Smooth muscle cell (in vitro differentiated cells): ENCODE measurements around the gene SEC31B. TPM values are rescaled to one million over a fixed set of nuclear protein-coding genes. Genes with fewer than 3 reads are reported as not detected.

Experiments used
- DNase-seq: peaks from one replicate; lab custom pipeline; 2025; ENCODE audit not compliant: unreplicated experiment; lab: John Stamatoyannopoulos, UW
- H2AFZ ChIP-seq: fragments of 200-600 bp; sonication (generic); 2 replicates; pipeline ENCODE4 v1.6.0; 2016; ENCODE audit warnings: antibody characterized with exemption, low read depth, mild to moderate bottlenecking
- H3F3A ChIP-seq: fragments of 200-600 bp; sonication (generic); 2 replicates; pipeline ENCODE4 v1.6.0; 2017; ENCODE audit warnings: antibody characterized with exemption, low read depth
- H3K27ac ChIP-seq: fragments of 200-600 bp; sonication (generic); 2 replicates; pipeline ENCODE4 v1.5.1; 2016; ENCODE audit warnings: low read depth, mild to moderate bottlenecking
- H3K27me3 ChIP-seq: fragments of 200-600 bp; sonication (generic); 2 replicates; pipeline ENCODE4 v1.6.1; 2016; ENCODE audit warnings: low read depth, mild to moderate bottlenecking
- H3K36me3 ChIP-seq: fragments of 200-600 bp; sonication (generic); 2 replicates; pipeline ENCODE4 v1.5.1; 2016; ENCODE audit warnings: low read depth
- H3K4me1 ChIP-seq: fragments of 200-600 bp; sonication (generic); 2 replicates; pipeline ENCODE4 v1.5.1; 2016; ENCODE audit warnings: low read depth
- H3K4me2 ChIP-seq: fragments of 200-600 bp; sonication (generic); 2 replicates; pipeline ENCODE4 v1.6.0; 2016; ENCODE audit warnings: mild to moderate bottlenecking
- H3K4me3 ChIP-seq: fragments of 200-600 bp; sonication (generic); 2 replicates; pipeline ENCODE4 v1.5.1; 2016; ENCODE audit warnings: mild to moderate bottlenecking
- H3K79me2 ChIP-seq: fragments of 200-600 bp; sonication (generic); 2 replicates; pipeline ENCODE4 v1.6.0; 2016; ENCODE audit warnings: low read depth, mild to moderate bottlenecking
- H3K9ac ChIP-seq: fragments of 200-600 bp; sonication (generic); 2 replicates; pipeline ENCODE4 v1.6.0; 2016; ENCODE audit warnings: low read depth
- H3K9me3 ChIP-seq: fragments of 200-600 bp; sonication (generic); replicated peaks from 2 replicates; pipeline ENCODE4 v1.5.1; 2016; ENCODE audit warnings: low read depth
- H4K20me1 ChIP-seq: fragments of 200-600 bp; sonication (generic); 2 replicates; pipeline ENCODE4 v1.6.0; 2016; ENCODE audit warnings: low read depth
- WGBS: methylation state at CpG from one replicate; pipeline ENCODE4 v1.1.7; 2016; ENCODE audit warnings: low lambda C conversion rate; 5-methylcytosine and 5-hydroxymethylcytosine counted together
- polyA plus RNA-seq: library from polyadenylated mRNA; unstranded; fragments of >200 nt; fragmentation: Nextera tagmentation; extraction: Ambion mirVana; gene quantifications from 2 replicates; pipeline ENCODE4 v1.2.1, GENCODE V29; 2016
- total RNA-seq: library from RNA; depleted of rRNA; stranded (reverse); fragments of >200 nt; gene quantifications from 2 replicates; pipeline ENCODE4 v1.2.3, GENCODE V29; 2014
- TF ChIP-seq, protein P1 (sequence below): fragments of 200-600 bp; sonication (generic); IDR thresholded peaks from 2 replicates; pipeline ENCODE4 v1.5.1; 2017; ENCODE audit warnings: borderline replicate concordance, mild to moderate bottlenecking, antibody characterized with exemption; ENCODE audit not compliant: insufficient read depth, poor library complexity, severe bottlenecking

Gene SEC31B
- total and polyA plus RNA-seq, 2 experiments from 2014 or later = 4.5 to 6.3 TPM

DNA sequence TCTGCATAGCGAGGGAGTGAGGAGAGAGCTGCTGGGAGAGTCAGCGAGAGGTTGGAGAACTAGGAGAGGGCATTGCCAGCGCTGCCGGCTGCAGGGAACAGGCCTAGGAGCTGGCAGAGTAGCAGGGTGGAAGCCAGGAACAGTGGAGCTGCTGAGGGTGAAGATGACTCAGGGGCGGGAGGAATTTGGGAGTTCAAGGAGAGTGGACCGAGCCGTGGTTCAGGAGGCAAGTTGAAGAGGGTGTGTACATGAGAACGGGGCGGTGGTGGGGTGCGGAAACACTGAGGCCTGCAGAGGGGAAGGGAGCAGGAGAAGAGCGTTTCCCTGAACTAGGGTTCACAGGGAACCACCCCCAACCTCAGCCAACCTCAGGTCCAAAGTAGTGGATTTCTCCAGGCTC, 47.6 kb upstream of the SEC31B start:
- Histone ChIP-seq H2AFZ (no peak overlapping the region), H3F3A (no peaks in the 10 kb centered on the region), H3K79me2 (no peaks in the 10 kb centered on the region), H3K27ac (no peak overlapping the region), H3K36me3 (no peaks in the 10 kb centered on the region), H4K20me1 (no peaks in the 10 kb centered on the region), H3K4me1 (no peaks in the 10 kb centered on the region), H3K9ac (no peak overlapping the region), H3K9me3 (no peaks in the 10 kb centered on the region), H3K27me3 (peaks cover 65% of the 10 kb centered on the region), H3K4me3 (no peak overlapping the region), H3K4me2 (no peak overlapping the region)
- TF ChIP-seq, protein P1, sequence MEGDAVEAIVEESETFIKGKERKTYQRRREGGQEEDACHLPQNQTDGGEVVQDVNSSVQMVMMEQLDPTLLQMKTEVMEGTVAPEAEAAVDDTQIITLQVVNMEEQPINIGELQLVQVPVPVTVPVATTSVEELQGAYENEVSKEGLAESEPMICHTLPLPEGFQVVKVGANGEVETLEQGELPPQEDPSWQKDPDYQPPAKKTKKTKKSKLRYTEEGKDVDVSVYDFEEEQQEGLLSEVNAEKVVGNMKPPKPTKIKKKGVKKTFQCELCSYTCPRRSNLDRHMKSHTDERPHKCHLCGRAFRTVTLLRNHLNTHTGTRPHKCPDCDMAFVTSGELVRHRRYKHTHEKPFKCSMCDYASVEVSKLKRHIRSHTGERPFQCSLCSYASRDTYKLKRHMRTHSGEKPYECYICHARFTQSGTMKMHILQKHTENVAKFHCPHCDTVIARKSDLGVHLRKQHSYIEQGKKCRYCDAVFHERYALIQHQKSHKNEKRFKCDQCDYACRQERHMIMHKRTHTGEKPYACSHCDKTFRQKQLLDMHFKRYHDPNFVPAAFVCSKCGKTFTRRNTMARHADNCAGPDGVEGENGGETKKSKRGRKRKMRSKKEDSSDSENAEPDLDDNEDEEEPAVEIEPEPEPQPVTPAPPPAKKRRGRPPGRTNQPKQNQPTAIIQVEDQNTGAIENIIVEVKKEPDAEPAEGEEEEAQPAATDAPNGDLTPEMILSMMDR = no peak
- DNase-seq = no peak
- WGBS = 67% methylated on average over 11 of the region's 11 CpGs

DNA sequence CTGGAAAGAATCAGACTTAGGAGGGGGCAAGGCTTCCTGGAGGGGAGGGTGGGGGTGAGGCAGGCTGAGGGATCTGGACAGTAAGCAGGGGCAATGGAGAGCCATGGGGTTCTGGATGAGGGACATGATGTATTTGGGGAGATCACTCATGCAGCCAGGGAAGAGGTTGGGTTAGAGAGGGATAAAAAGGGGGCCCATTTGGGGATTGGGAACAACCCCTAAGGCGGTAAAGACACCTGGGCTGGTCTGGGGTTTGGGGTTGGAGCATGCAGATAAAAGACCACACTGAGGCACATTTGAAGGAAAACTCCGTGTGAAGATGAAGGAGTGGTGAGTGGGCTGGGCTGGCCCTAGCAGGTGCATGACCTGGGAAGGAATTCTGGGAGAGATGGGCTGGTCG, 46.9 kb upstream of the SEC31B start:
- Histone ChIP-seq H3K4me3 (no peak overlapping the region), H3K9ac (no peak overlapping the region), H3K27ac (no peak overlapping the region), H3F3A (no peaks in the 10 kb centered on the region), H3K79me2 (no peaks in the 10 kb centered on the region), H3K36me3 (no peaks in the 10 kb centered on the region), H2AFZ (no peak overlapping the region), H4K20me1 (peaks cover 3% of the 10 kb centered on the region), H3K4me2 (no peak overlapping the region), H3K27me3 (peaks cover 66% of the 10 kb centered on the region), H3K9me3 (no peaks in the 10 kb centered on the region), H3K4me1 (no peaks in the 10 kb centered on the region)
- no peak for DNase-seq
- 77% methylated on average over 3 of the region's 3 CpGs for WGBS
- TF ChIP-seq, protein P1 = no peak

DNA sequence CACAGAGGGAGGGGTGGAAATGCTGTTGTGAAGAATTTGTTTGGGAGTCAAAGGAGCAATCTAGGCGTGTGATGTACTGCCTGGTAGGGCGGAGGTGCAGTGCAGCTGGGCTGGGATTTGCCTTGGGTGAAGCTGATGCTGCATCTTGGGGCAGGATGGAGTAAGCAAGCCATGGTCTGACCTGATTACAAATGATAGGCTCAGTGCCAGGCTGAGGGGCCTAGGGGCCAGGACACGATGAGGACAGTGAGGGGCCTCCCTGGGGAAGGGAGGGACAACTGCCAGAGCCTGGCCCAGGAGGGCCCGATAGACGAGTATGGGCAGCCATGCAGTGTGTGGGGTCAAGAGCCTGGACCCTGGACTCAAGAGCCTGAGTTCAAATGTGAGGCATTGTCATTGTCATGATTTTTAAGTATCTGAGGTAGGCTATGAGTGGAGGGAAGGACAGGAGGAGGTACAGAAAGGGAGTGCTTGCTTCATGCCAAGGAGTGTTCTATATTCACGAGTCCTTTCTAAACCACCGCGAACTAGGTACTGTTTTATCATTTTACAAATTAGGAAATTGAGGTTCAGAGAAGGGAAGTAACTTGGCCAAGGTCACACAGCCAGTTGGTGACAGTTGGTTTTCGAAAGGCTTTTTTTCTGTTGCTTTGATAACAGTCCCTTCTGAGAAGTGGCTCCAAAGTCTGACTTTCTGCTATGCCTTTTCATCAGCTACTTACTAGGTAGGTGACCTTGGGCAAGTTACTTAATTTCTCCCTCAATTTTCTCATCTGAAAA, 45.7 kb upstream of the SEC31B start:
- Histone ChIP-seq H3K4me3 (no peak overlapping the region), H3K27me3 (peaks cover 66% of the 10 kb centered on the region), H3K27ac (no peak overlapping the region), H3K9me3 (no peaks in the 10 kb centered on the region), H2AFZ (no peak overlapping the region), H3K79me2 (no peaks in the 10 kb centered on the region), H3K36me3 (no peaks in the 10 kb centered on the region), H3F3A (no peaks in the 10 kb centered on the region), H3K4me2 (no peak overlapping the region), H3K4me1 (no peaks in the 10 kb centered on the region), H4K20me1 (peaks cover 6% of the 10 kb centered on the region), H3K9ac (no peak overlapping the region)
- DNase-seq = no peak
- TF ChIP-seq, protein P1 = no peak
- 92% methylated on average over 9 of the region's 9 CpGs for WGBS

DNA sequence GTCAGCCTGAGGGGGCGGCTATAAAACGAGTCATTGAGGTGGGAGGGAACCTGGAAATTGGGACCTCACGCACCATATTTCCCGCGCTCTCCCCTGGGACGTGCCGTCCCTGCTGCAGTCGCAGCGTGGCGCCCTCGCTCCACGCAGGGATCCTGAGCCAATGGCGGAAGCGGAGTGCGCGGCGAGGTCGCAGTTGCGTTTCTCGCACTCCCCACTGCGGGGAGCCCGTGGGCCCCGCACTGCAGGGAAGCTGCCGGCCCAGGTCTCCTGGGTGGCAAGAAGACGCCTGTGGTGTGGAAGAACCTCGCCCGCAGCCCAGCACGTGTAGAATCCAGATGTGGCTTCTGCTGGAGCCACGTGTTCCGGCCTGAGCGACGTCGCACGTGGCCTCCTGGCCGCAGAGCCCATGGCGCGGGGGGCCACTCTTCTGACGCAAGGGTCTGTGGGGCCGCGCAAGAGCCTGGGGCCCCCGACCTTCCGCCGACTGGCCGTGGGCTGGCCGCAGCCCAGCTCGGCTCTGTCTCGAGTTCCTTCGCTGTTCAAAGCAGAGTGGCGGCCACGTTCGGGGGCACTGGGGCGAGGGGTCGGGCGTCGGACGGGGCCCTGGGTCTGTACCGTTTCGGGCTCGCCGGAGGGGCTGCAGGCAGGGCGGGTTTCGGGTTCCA, 42.5 kb upstream of the SEC31B start:
- no peak overlapping the region for H3K9ac ChIP-seq
- H3K27ac ChIP-seq = no peak overlapping the region
- no peaks in the 10 kb centered on the region for H3K36me3 ChIP-seq
- H3K27me3 ChIP-seq = peaks cover 41% of the 10 kb centered on the region
- H3K4me2 ChIP-seq = peak overlapping the region; percentile 15
- TF ChIP-seq, protein P1 = peak; percentile 91
- no peak overlapping the region for H3K4me3 ChIP-seq
- no peaks in the 10 kb centered on the region for H3K4me1 ChIP-seq
- peak; percentile 12 for DNase-seq
- H3K79me2 ChIP-seq = no peaks in the 10 kb centered on the region
- H3F3A ChIP-seq = no peaks in the 10 kb centered on the region
- WGBS = 36% methylated on average over 53 of the region's 62 CpGs
- H4K20me1 ChIP-seq = peaks cover 6% of the 10 kb centered on the region
- no peak overlapping the region for H2AFZ ChIP-seq
- no peaks in the 10 kb centered on the region for H3K9me3 ChIP-seq
